ENCODE results near the gene RNF4. TPM values are rescaled to one million over a fixed set of nuclear protein-coding genes. Genes with fewer than 3 reads are reported as not detected.

RNF4 gene
- total RNA-seq, 1 donor from 2014 or later, result 77.2 TPM

GRCh38 chr4:2534904-2535375 is 66.0 kb downstream of the RNF4 start:
- Histone ChIP-seq H3K9me3 (ENCODE audit: insufficient read depth, low read depth, low read length) (no peaks in the 10 kb centered on the region), H3K27me3 (ENCODE audit: insufficient read depth, low read length) (no peaks in the 10 kb centered on the region), H3K9ac (ENCODE audit: low read length) (peak overlapping the region; percentile 97), H3K4me1 (ENCODE audit: insufficient read depth, low read length) (peaks cover 16% of the 10 kb centered on the region), H3K4me2 (ENCODE audit: low read length) (peak overlapping the region; percentile 99), H3K79me2 (ENCODE audit: insufficient read depth, low read length) (peaks cover 33% of the 10 kb centered on the region), H2AFZ (ENCODE audit: low read depth, low read length) (peak overlapping the region; percentile 87), H4K20me1 (ENCODE audit: insufficient read depth, low read length) (peaks cover 25% of the 10 kb centered on the region), H3K36me3 (ENCODE audit: insufficient read depth, low read length) (no peaks in the 10 kb centered on the region), H3K4me3 (ENCODE audit: insufficient read depth, low read depth, low read length) (peak overlapping the region; percentile 72), H3K27ac (ENCODE audit: low read depth, low read length) (peak overlapping the region; percentile 92)
- no peaks in the 10 kb centered on the region for H3K9me3 Mint-ChIP-seq (ENCODE audit: unreplicated experiment)
- H3K4me1 Mint-ChIP-seq (ENCODE audit: low read depth, unreplicated experiment), result peaks cover 5% of the 10 kb centered on the region
- H3K27me3 Mint-ChIP-seq (ENCODE audit: low read depth, unreplicated experiment), result no peaks in the 10 kb centered on the region
- DNase-seq (ENCODE audit: low read depth), result no peak
- H3K27ac Mint-ChIP-seq (ENCODE audit: unreplicated experiment), result peak overlapping the region; percentile 95
- TF ChIP-seq CTCF (IDR thresholded peaks at IDR 0.05; ENCODE audit: insufficient read depth, low read depth, low read length), result no peak
- TF ChIP-seq EZH2 (IDR thresholded peaks at IDR 0.05; ENCODE audit: insufficient read depth, low read length), result no peak
- FAIRE-seq, result no peak
- H3K4me3 Mint-ChIP-seq (ENCODE audit: unreplicated experiment), result peak overlapping the region; percentile 89
- no peaks in the 10 kb centered on the region for H3K36me3 Mint-ChIP-seq (ENCODE audit: low read depth, unreplicated experiment)

GRCh38 chr4:2535376-2536192 is 66.7 kb downstream of the RNF4 start:
- Histone ChIP-seq H3K9me3 (ENCODE audit: insufficient read depth, low read depth, low read length) (no peaks in the 10 kb centered on the region), H3K4me1 (ENCODE audit: insufficient read depth, low read length) (peaks cover 16% of the 10 kb centered on the region), H3K9ac (ENCODE audit: low read length) (peak overlapping the region; percentile 97), H3K27ac (ENCODE audit: low read depth, low read length) (peak overlapping the region; percentile 92), H2AFZ (ENCODE audit: low read depth, low read length) (peak overlapping the region; percentile 87), H3K27me3 (ENCODE audit: insufficient read depth, low read length) (no peaks in the 10 kb centered on the region), H4K20me1 (ENCODE audit: insufficient read depth, low read length) (peaks cover 28% of the 10 kb centered on the region), H3K36me3 (ENCODE audit: insufficient read depth, low read length) (no peaks in the 10 kb centered on the region), H3K79me2 (ENCODE audit: insufficient read depth, low read length) (peaks cover 39% of the 10 kb centered on the region), H3K4me3 (ENCODE audit: insufficient read depth, low read depth, low read length) (peak overlapping the region; percentile 72), H3K4me2 (ENCODE audit: low read length) (peak overlapping the region; percentile 99)
- no peaks in the 10 kb centered on the region for H3K27me3 Mint-ChIP-seq (ENCODE audit: low read depth, unreplicated experiment)
- H3K4me3 Mint-ChIP-seq (ENCODE audit: unreplicated experiment), result peak overlapping the region; percentile 89
- peak overlapping the region; percentile 97 for H3K27ac Mint-ChIP-seq (ENCODE audit: unreplicated experiment)
- no peak for TF ChIP-seq EZH2 (IDR thresholded peaks at IDR 0.05; ENCODE audit: insufficient read depth, low read length)
- no peak for TF ChIP-seq CTCF (IDR thresholded peaks at IDR 0.05; ENCODE audit: insufficient read depth, low read depth, low read length)
- peaks cover 5% of the 10 kb centered on the region for H3K4me1 Mint-ChIP-seq (ENCODE audit: low read depth, unreplicated experiment)
- peak; percentile 11 for DNase-seq (ENCODE audit: low read depth)
- H3K36me3 Mint-ChIP-seq (ENCODE audit: low read depth, unreplicated experiment), result no peaks in the 10 kb centered on the region
- FAIRE-seq, result no peak
- no peaks in the 10 kb centered on the region for H3K9me3 Mint-ChIP-seq (ENCODE audit: unreplicated experiment)
